Glomerular visceral epithelial cell (primary cell): Measurements from ENCODE around the gene TTC21A.
A peak's percentile ranks its signal among the peaks of the same experiment; 100 is the strongest.

Source experiments
- DNase-seq: peaks from one replicate; pipeline ENCODE4 v3.0.0-alpha.2; 2016; ENCODE audit errors: extremely low spot score

The TTC21A gene

DNA sequence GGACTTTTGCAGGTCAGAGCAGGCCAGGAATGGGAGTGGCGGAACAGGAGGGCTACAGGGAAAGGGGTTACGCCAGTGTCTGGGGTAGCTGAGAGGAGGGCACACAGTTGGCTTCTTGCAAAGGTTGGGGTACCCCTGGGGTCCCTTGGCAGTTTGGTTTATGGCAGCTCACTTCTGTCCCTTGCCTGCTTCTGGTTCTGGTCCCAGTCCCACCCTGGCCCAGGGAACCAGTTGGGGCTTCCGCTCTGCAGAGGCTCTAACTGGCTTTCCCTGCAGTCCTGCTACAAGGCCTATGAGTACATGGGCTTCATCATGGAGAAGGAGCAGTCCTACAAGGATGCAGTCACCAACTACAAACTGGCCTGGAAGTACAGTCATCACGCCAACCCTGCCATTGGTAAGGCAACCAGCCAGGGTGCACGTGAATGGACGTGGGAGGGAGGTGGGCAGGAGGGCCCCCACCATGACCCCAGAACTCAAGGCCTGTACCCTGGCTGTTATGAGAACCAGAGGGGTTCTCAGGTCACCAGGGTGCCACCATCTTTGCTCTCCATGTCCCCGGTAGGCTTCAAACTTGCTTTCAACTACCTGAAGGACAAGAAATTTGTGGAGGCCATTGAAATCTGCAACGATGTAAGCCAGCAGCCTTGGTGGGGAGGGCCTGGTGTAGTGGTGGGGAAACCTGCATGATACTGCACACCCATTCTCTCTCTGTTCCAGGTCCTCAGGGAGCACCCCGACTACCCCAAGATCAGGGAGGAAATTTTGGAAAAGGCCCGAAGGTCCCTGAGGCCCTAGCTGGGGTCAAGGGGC, 30.7 kb downstream of the TTC21A start:
- DNase-seq, result no peak

DNA sequence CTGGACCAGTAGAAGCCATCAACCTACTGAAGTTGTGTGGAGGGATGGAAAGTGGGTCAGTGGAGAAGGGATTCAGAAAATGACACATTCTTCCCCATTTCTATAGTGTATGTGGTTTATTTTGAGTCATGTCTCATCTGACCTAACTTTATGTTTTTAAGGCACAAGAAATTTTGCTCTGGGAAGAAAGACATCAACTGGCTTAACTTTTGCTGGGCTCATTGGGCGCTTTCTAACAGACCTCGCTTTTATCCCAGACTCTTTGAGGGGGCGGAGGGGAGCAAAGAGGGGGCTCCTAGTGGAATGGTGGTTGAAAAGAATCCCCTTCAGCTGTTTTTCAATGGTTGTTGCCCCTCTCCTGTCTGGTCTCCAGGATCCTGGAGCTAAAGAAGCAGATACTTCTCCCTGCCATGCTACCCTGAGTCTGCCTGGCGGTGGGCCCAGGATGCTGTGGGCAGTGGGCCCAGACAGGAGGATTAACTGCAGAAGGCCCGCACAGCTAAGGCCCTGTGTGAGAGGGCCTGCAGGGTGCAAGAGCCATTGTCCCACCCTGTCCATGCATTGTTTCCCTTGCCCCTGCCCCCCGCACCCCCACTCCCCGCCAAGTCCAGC, 31.4 kb downstream of the TTC21A start:
- DNase-seq, result no peak

DNA sequence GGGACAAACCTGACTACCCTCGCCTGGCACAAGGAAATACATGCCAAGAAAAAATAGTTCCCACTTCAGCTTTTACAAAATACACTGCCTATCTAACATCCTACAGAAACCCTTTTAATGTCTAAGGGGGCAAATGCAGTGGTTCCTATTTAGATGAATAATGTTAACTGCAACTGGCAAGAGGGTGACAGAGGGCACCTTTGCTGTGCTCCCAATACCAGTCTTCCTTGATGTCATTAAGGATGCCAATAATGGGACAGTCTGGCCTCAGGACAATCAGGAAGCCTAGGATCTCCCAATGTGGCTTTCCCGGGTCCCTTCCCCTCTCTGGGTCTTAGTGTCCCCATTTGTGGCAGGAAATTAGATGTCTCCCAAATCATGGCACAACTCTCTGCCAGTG, 32.0 kb downstream of the TTC21A start:
- no peak for DNase-seq

DNA sequence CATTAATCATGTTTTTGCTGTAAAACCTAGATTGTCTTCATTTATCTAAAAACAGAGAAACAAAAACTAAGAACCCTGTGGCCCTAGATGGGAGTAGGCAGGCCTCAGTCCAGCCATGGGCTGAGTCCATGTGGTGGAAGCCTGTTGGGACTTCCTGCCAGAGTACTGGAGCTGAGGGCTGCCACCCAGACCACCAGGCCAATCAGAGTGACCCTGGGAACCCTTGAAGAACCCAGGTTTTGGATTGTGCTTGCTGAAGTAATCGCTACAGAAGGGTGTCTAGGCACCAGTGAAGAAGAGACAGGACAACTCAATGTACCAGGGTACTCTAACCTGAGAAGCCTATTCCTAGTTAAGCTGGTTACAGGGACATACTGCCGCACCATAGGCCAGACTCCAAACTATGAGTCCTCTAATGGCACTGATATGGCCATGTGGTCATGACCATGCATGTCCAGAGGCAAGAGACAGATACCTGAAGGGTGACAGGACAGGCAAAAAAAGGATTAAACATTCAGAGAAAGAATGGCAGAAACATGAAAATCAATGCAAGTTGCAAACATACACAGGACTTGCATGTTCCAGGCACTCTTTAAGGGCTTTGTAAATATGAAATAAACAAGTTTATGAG, 33.0 kb downstream of the TTC21A start:
- DNase-seq, result no peak

DNA sequence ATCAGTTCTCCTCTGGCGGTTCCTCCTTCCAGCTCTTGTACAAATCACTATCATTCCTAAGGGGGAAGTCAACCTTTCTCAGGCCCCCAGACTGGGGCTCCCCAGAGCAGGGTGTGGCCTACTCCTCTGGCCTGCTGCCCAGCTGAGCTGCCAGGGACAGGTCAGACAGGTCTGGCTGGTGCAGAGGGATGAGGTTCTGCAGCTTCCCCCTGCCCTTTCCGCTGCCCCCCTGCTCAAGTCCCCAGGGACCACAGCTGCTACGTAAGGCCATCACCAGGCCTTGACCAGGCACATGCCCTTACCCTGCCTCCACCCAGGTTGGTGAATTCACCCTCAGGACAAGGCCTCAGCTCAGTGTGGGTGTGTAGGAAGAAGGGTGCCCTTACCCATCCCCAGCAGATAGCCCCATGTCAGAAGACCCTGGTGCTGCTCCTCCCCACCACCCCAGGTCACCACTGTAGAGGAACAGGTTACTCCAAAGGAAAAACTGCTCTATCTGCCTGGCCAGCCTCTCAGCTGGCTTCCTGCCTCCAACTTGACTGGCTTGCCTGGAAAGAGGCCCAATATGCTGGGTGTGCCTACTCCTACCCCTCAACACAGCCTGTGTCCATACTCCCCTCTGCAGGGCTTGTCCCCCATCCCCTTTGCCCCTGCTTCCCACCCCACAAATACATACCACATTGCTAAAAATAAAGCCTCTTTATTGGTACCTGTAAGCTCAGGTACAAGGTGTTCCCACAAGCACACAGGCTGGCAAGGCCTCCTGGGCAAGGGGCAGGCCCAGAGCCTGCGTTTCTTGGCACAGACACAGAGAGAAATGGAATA, 33.9 kb downstream of the TTC21A start:
- peak; percentile 50 for DNase-seq

DNA sequence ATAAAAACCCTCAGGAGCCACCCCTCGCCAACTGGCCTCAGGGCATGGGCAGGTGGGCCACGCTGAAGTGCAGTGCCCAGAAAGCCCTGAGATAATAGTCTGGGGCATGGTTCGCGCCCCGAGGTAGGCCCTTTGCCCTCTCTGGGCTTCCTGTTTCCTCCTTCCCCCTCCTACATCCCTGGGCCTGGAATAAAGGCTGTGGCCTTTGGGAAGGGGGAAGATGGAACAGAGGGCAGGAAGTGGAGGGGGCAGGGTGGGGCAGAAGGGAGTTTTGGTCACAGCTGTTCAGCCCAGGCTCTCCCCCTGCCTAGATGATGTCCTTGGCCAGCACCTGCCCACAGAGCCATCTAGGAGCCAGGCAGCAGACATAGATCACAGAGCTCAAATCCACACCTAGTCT, 34.6 kb downstream of the TTC21A start:
- no peak for DNase-seq

DNA sequence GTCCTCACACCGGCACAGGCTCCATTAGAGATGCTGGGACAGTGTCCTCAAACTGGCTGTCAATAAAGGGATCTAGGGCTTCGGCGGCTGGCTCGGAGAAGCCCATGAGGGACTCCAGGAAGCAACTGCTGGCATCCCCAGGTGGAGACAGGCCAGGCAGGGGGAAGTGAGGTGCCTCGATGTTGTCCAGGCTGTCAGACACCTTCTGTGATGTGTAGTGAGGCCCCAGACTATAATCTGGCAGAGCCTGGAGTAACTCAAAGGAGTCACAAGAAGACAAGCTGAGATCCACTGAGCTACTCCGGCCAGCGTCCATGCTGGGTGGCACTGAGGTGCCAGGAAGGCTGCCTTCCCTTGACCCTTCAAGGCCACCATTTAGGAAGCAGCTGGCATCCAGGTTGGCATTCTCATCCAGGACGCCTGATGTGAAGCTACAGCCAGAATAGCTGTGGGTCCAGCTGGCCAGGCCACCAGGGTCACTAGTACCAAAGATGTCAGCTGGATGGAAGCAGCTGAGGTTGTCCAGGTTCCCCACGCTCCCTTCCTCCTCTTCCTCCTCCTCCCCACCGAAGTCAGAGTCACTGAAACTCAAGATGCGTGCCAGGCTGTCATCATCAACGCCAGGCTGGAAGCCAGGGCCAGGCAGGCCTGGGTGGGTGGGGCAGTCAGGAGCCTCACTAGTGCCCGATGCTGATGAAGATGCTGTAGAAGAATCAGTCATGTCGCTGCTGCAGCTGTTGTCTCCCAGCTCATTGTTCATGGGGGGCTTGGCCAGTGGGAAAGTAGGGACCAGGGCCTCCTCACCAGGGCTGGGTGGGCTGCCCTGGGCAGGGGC, 35.8 kb downstream of the TTC21A start:
- no peak for DNase-seq

DNA sequence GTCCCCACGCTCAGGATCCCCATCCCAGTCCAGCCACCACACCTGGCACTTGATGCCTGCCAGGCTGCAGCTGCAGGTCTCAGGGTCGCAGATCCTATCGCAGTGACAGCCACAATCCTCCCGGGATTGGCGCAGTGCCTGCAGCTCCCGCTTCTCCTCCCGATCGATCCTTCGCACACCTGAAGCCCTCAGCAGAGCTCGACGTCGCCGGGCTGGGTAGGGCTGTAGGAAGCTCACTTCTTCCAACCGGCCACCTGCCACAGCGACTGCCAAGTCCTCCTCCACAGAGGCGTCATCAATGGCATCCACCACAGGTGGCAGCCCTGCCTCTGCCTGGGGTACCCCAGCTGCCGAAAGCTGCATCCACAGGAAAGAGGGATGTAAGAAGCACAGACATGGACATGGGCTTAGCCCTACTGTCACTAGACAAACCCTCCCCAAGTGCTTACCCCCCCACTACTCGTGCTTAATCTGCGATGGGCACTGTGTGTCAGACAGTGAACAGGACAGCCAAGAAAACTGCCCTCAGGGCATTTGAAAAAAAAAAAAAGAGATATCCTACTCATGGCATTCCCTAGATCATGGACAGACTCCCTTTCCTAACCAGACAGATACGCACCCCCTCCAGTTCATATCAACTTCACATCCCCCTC, 36.7 kb downstream of the TTC21A start:
- no peak for DNase-seq

DNA sequence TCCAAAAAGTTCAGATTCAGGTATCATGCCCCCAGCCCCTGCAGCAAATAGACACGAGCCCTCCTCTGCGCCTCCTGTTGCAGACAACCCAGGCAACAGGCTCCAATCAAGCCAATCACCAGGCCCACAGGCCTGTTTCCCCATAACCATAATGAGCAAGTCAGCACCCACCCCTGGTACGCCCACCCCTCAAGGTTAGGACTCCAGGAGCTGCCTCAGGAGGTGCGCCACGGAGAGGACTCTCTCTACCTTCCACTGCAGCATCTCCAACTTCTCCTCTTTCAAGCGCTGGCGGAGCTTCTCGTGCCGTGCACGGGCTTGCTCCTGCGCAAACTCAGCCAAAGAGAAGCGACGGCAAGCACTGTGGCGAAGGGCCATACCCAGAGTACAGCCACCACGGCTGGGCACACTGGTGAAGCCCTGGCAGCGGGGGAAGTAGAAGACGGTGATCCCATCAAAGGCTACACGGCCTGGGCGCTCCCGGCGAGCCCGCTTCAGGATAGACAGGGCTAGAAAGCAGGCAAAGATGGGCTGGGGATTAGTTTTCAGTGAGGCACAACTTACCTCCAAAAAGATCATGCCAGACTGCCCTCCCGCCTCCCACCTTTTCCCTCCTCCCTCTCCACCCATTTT, 37.4 kb downstream of the TTC21A start:
- no peak for DNase-seq

DNA sequence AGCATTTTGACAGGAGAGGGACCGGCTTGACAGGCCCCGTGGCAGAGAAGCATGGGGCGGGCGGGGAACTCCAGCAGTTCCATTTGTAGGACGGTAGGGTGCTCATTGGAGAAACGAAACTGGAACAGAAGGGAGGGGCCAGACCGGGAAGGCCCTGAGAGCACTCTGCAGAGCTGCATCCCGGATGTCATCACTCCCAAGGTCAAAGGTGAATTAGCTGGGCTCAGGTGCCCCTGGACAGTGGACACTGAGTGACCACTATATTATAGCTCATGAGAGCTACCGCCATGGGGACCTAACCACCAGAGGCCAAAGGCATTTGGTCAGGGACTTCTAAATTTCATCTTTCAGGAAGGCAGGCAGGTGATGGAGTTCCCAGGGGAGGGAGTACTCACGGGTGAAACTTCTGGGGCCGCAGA, 38.6 kb downstream of the TTC21A start:
- no peak for DNase-seq

DNA sequence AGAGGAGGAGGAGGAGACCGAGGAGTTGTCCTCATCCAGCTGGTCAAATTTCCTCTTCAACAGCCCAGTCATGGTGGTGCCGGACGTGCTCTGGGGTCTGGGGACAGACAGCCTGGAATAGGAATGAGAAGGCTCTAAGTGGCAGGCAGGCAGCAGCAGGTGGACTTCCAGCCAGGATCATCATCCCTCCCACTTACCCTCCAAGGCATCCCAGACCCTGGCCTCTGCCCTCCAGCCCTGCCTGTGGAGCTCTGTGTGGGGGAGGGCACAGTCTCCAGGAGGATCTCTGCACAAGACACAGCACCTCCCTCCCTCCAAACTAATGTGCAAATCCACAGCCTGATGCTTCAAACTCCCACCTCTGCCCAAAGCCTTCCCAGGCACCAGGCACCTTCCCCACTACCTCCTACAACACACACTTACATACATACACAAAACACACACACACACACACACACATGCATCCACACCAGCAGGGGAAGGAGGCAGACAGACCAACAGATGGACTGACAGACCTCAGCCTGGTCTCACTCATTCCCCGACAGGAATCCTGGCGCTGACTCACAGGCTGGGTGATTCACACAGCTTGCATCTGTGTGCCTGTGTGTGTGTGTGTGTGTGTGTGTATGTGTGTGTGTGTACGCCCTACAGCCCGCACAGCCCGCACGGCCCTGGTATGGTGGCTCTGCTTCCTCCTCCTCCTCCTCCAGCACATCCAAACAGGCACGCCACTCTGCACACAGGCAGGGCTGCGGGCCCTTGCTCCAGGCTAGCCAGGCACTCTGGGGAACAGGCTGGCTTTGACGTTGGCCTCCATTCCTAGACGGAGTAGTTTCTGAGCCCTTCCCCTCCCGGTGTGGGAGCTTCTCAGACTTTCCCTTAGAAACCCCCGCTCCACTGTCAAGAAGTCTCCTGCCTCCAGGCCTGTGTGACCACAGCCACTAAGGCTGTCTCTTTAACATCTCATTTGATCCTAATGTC, 39.4 kb downstream of the TTC21A start:
- peak; percentile 96 for DNase-seq

DNA sequence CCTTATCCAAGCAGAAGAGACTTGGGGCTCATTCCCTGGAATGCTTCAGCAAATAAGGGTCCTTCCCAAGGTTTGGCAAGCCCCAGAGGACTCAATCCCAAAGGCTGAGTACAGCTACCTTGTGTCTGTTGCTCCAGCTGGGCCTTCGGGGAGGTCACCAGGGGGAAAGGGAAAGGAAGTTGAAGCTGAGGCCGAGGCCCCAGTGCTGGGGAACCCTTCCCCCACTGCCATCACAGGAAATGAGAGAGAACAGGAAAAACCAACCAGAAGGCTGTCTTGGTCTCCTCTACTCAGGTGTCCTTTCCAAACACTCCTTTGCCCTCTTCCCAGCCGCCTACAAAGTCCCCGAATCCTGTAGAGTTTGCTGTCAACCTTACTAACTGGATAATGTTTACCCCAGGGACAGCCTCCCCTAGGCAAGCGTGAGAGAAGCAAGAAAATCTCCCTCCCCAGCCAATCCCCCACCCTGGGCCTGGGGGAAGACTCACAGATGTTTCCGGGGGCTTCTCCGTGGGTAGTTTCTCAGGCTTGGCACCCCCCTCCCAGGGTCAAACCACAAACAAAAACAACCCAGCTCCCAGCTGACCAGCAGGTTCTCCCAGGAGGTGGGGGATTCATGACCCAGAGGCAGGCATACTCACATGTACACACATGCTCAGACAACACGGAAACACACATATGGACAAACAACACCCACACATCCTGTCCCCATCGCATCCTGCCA, 40.4 kb downstream of the TTC21A start:
- DNase-seq, result peak; percentile 56

DNA sequence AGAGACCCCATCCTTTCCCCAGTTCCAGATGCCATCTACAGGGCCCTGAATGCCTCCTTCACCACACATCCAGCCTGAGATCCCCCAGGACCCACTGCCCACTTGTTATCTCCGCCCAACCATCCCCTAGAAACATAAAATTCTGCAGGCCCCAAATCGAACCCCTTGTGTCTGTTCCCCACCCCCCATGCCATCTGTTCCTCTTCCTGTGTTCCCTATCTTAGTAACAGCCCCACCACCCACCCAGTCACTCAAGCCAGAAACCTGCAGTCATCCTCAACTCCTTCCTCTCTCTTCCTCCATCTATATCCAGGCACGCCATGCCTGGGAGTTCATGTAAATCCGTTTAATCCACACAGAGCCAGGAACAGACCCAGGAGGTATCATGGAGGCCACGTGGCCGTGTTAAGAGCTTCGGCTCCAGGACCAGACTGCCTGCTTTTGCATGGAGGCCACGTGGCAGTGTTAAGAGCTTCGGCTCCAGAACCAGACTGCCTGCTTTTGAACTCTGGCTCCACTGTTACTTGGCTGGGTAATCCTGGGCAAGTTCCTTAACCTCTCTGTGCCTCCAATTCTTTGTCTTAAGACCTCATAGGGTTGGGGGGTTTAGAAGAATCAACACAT, 41.1 kb downstream of the TTC21A start:
- DNase-seq, result no peak

DNA sequence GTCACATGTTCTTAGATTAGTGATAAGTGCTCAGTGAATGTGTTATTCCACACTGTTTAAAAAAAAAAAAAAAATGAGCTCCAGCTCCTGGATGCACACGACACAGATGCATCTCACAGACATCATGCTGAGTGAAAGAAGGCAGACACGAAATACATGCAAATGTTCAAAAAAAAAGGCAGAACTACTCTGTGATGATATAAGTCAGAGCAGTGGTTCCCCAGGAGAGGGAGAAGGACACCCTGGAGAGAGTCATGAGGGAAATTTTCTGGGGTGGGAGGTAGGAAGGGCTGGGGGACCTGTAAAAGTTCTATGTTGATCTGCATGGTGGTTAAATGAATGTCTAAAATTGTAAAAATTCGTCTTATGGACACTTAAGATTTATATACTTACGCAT, 41.6 kb downstream of the TTC21A start:
- no peak for DNase-seq

DNA sequence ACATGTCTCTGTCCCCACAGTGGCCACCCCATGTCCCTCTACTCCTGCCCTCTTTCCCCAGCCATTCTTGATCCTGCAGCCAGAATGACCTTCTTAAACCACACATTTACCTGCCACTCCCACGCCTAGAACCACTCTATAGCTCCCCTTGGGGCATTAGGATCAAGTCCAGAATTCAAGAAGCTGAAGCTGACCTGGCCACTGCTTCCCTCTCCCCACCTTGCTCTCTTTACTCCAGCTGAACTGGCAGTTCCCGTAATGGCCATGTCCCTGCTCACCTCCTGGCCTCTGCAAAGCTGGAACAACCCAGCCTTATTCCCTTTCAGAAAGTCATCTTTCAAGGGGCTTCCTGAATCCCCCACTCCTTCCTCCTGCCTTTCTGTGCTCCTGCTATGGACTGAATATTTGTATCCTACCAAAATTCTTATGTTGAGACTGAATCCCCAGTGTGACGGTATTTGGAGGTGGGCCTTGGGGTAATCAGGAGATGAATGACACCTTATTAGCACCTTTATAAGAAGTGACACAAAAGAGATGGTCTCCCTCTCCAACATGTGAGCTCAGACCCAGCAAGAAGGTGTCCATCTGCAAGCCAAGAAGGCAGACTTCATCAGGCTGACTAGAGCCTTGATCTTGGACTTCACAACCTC, 42.1 kb downstream of the TTC21A start:
- DNase-seq, result no peak

DNA sequence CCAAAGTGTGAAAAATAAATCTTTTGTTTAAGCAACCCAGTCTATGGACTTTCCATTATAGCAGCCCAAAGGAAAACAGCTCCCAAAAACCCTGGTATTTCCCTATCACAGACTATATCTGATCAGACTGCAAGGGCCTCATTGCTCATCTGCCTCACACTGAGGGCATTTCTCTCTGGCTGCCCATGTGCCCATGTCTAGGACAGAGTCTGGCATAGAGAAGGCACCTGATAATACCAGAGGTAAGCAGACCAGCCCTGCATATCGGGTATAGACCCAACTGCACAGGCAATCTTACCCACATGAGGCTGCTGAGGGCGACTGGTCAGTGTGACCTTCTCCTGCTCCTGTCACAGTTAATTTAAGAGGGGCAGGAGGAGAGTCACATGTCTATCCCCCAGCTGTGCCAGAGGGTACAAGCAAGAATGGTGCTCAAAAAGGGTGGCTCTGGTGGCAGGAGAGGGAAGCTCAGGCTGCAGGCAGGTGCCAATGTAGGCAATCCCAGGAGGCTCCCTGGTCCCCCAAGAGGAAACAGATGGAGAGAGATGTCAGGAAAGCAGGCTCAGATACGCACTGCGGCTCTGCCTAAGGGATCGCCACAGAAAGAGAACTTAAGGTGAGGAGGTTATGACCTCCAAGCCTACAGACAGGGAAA, 42.8 kb downstream of the TTC21A start:
- peak; percentile 26 for DNase-seq
